HG03521 (cell line): Measurements from ENCODE around the gene CLPTM1L.
"Not testable (repeated sequence)": the region's sequence is repeated elsewhere in the genome, so short reads cannot be mapped to it uniquely, and the experiment has no call there.

ENCODE experiments used
- ATAC-seq: cut with Tn5 transposase; IDR thresholded peaks from one replicate; pipeline ENCODE4 v1.9.1; 2021; ENCODE audit warnings: mild to moderate bottlenecking, moderate library complexity; ENCODE audit not compliant: unreplicated experiment

CLPTM1L gene

GRCh38 chr5:1278656-1279442 is 66.0 kb downstream of the CLPTM1L start:
- ATAC-seq: no peak

DNA sequence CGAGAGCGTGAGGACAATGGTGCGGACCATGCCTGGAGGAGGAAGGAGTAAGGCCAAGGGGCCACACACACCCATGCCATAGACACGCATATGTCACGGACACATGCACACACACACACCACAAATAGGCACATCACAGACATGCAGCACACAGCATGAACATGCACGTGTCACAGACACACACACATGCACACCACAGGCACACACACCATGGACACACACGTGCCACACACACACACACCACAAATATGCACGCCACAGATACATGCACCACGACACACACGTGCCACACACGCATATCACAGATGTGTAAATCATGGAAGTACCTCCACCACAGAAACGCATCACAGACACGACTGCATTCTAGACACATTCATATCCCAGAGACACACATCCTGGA is 66.7 kb downstream of the CLPTM1L start:
- no peak for ATAC-seq

- no peak for ATAC-seq
These were observed 67.1 kb downstream of the CLPTM1L start for GRCh38 chr5:1277781-1278180.

DNA sequence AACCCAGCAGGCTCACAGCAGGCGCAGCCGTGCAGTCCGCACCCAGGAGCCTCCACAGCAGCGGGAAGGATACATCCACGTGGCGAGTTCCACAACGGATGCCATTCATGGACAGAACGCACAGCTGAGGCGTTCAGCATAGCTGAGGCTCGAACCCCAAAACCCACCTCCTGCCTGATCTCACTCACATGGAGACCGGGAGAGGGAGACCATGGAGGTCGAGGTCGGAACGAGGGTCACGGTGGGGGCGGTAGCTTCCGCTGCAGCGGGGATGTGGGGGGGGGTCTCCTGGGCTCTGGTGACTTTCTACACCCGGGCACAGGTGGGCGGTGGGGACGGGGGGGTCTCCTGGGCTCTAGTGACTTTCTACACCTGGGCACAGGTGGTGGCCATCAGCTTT is 67.6 kb downstream of the CLPTM1L start:
- no peak for ATAC-seq

DNA sequence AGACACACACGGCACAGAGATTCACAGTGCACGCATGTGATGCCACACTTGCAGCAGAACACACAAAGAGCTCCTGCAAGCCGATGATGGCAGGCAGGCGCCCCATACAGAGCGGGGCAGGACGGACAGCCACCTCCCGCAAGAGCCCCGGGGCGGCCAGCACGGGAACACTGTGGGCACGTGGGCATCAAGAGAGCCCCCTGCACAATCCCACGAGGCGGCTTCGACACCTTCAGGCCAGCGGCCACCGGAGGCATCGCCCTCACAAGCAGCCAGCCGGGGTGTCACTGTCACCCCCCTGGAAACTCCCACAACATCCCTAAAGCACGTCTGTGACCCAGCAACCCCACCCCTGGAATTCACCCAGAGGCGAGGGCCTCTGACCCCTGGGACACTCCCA is 68.0 kb downstream of the CLPTM1L start:
- no peak for ATAC-seq

GRCh38 chr5:1275397-1276391 is 69.2 kb downstream of the CLPTM1L start:
- not testable (repeated sequence) for ATAC-seq

- no peak for ATAC-seq
These were observed 70.4 kb downstream of the CLPTM1L start for GRCh38 chr5:1274471-1274870.

GRCh38 chr5:1273745-1274144 is 71.2 kb downstream of the CLPTM1L start:
- ATAC-seq: no peak

DNA sequence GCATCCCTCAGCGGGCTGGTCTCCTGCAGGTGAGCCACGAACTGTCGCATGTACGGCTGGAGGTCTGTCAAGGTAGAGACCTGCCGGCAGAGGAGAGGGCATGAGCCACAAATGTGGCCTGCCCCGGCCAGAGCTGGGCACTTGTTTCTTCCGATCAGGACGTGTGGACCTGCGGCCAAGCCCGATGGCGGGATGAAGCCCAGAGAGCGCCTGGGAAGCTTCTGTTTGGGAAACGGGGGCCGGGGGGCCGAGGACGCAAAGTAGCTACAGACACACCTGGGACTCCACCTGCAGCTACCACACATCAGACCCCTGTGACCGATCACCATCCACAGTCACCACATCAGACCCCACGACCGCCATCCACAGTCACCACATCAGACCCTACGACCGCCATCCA is 72.7 kb downstream of the CLPTM1L start:
- ATAC-seq: no peak

DNA sequence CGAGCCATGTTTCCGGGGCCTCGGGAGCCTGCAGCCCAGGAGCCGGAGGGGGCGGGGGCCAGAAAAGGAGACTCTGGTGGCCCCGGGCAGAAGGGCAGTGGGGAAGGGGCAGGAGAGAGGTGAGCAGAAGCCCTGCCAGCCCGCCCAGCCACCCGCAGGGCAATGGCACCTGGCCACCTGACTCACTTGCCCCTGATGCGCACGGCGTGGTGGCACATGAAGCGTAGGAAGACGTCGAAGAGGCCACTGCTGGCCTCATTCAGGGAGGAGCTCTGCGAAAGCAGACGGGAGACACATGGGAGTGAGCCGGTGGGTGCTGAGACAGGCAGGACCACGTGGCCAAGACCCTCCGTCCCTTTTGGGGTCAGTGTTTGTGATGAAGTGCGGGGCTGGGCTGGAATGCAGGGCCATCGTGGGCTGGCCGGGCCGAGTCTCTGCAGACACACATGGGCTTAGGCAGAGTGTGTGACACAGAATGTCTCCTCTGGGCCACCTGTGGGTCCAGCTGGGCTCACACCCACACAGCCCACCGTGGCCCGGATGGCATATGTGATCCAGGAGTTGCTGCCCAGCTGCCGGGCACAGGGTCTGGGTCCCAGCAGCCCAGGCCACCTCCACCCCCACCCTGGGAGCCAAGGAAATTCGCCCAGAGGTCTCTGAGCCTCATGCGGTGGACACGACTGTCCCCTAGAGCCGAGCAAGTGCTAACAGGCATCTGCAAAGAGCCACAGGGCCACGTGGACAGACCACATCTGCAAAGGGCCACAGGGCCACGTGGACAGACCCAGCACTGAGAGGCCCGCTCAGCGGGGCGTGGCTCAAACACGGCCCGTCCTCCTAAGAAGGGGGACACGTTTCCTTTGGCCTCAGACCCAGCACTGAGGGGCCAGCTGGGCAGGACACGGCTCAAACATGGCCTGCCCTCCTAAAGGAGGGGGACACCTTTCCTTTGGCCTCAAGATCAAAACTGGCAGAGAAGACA is 73.7 kb downstream of the CLPTM1L start:
- ATAC-seq: no peak

DNA sequence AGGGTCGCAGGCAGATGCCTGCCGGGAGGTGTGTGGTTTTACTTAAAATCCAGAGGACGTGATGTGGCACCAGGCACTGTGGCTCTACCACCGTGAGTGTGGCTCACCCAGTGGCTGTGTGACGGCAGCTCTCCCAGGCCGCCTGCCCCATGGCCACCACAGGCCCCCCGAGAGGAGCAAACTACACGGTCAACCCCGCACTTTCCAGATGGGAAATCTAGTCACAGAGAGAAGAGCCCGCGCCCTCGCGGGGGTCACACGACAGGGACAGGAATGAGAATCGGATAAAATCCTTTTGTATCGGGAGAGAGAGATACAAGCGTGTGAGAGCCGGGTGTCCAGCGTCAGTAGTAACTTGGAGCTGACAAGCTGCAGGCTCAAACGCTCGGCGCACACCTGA is 74.5 kb downstream of the CLPTM1L start:
- no peak for ATAC-seq

DNA sequence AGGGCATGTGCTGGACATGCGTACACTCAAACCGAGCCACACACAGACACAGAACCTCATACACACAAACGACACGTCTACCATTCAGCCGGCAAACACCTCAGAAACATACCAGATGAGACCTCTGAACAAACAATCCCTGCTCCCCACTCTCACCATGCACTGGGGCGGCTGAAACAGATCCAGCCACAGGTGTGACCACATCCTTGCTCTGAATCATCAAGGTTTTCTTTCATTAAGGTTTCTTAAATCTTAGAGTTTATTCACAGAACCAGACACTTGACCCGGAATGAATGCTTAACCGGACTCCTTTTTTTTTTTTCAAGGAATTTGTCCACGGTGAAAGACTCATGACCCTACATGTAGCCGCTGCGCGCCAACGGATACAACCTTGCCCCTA is 76.2 kb downstream of the CLPTM1L start:
- ATAC-seq: no peak

GRCh38 chr5:1268056-1268455 is 76.8 kb downstream of the CLPTM1L start:
- no peak for ATAC-seq
